Measurements from ENCODE around the gene DDX56. TPM values are rescaled to one million over a fixed set of nuclear protein-coding genes. Genes with fewer than 3 reads are reported as not detected.

The DDX56 gene
- total RNA-seq, 1 experiment from 2014 or later, result 182 TPM

DNA sequence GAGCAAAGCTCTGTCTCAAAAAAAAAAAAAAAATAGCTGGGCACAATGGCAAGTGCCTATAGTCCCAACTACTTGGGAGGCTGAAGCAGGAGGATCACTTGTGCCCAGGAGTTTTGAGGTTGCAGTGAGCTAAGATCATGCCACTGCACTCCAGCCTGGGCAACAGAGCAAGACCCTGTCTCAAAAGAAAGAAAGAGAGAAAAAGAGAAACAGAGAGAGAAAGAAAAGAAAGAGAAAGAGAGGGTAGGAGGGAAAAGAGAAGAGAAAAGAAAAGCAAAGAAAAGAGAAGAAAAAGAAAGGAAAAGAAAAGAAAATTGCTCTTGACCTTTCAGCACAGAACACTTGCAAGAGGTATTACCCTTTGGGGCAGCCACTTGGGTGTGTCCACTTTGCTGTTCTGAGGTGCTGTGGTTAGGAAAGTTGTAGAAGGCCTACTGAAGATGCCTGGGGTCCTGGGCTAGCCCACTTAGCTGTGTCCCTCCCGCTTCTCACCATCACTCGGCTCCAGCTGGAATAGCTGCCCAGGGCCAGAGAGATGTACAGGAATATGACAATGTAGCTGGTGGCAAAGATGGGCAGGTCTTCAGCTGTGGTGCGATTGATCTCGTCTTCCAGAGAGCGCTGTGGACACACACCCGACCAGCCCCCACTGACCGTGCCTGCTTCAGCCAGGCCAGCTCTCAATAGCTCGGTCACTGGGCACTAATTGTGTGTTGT, 38.2 kb downstream of the DDX56 start:
- DNase-seq (ENCODE audit: low spot score), result no peak

DNA sequence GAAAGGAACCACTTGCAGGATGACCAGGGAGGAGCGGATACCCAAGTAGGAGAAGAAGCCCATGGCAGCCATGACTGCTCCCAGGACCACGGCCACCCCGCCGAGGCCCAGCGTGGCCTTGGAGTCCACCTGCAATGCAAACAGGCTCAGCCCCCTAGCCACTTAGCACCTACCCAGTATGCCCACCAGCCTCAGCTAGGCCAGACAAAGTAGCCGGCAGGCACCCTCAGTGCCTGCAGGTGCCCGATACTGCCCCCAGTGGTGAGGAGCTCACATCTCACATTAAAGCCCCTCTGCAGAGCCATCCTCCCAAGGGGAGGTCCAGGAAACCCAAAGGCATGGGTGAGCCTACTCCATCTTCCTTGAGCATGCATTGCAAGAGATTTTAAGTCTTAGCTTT, 39.2 kb downstream of the DDX56 start:
- peak; percentile 73 for DNase-seq (ENCODE audit: low spot score)

GRCh38 chr7:44534087-44534486, 39.6 kb downstream of the DDX56 start:
- DNase-seq (ENCODE audit: low spot score), result no peak

DNA sequence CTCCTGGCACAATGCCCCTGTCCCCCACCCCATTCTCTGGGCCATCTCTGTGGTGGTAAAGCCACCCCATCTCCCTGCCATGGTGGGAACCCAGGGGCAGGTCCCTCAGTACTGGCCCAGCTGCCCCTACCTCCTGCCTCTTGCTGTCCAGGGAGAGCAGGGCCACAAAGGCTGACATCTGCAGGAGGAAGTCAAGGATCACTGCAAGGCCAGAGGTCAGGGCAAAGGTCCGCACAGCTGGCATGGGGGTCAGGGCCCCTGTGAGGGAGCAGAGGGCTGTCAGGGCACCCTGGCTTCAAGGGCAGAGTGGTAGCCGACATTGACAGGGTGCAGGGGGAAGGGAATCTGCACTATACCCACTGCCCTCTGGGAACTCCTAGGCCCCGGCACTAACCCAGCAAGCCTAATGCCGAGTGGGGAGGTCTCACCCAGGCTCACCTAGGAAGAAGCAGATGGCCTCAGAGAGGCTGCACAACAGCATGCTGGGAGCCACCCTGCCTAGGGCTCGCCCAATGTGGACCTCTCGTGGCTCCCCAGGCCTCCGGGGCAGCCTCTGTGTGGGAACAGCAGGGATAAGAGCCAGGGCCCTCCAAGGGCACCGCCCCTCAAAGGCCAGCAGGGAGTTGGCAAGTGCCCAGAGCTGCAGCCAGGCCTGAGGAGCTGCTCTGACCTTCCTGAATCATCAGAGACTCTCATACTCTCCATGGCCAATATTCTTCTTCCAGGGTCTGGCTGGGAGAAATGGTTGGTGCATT, 40.2 kb downstream of the DDX56 start:
- no peak for DNase-seq (ENCODE audit: low spot score)

DNA sequence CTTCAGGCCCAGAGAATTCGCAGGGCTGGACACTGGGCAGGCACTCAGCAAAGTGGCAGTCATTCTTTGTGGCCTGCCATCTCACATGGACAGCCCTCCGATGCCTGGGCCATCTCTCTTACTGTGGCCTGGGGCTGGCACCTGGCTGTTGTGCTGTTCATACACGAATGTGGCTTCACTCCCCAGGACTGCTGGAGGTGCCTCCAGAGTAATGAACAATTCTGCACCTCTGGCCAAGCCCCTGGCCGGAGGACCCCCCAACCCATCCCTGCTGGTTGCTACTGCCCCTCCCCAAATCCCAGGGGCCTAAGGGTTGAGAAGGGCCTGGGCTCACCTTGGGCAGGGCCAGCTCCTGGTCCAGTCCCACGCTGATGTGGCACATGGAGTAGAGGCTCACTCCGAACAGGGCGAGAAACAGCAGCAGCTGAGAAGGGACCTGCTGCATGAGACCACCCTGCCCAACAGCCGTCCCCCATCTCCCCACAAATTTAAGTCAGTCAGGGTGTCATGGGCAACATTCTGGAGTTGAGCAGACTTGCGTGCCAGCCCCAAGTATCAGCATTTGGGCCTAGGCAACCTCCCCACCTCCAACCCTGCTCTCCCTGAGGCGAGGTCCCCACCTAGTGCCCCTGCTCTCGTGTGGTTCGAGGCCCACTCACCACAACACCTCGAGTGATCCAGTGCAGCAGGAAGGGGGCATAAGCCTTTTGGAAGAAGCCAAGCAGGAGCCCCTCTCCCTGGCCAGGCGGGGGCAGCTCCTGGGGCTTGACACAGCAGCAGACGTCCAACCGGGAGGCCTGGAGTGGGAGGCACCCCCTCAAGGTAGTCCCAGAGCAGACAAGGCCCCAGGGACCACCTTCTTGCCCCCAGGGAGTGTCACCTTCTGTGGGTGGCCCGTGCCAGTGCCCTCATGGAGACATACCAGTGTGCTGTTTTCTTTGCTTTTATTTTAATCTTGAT, 42.0 kb downstream of the DDX56 start:
- no peak for DNase-seq (ENCODE audit: low spot score)

DNA sequence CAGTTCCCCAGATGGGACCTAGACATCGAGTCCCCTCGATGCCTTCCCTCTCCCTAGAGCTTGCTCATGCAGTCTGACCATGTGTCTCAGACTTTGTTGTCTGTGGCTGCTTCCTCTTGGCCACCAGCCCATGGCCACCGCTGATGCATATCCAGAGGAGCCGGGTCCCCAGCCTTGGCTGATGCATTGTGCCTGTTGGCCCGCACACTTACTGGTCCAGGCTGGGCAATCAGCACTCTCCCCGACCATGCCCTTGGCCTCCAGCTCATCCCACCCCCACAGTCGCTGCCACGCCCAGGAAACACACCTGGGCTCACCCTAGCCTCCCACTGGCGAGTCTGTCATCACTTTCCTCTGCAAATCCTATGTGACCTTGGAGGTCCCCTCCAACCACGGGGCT, 42.7 kb downstream of the DDX56 start:
- no peak for DNase-seq (ENCODE audit: low spot score)

GRCh38 chr7:44524811-44525388, 48.8 kb downstream of the DDX56 start:
- DNase-seq (ENCODE audit: low spot score), result no peak

GRCh38 chr7:44522315-44522714, 51.4 kb downstream of the DDX56 start:
- no peak for DNase-seq (ENCODE audit: low spot score)

DNA sequence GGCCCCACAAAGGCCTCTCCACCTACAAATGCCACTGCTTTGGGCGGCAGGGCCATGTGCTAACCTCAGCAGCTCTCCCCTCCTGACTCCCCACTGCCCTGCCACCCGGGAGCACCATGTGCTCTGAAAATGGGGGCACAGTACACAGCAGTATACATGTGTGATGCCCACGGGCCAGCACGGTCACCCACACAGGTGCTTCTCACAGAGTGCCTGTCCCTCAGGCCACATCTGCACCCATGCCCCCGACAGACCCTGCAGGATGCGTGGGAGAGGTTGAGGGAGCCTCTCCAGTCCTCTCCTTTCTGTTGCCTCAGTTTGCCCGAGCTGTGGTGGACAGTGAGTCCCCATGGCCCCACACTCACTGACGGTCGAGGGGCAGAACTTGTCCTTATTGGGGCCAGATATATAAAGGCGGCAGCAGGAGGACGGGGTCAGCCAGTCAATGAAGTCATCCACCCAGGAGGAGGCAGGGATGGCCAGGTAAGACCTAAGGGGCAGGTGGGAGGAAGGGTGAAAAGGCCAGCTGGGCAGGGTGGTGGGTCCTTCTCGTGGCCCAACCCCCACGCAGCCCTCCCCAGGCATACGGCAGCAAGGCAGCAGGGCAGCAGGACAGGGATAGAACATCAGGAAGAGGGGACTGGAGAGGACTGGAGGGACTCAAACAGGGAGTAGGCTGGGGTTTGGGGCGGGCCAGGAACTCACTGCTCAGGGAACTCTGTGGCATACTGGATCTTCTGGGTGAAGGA, 52.2 kb downstream of the DDX56 start:
- DNase-seq (ENCODE audit: low spot score), result no peak

- DNase-seq (ENCODE audit: low spot score), result no peak
Observed at GRCh38 chr7:44520574-44520973, 53.1 kb downstream of the DDX56 start.

DNA sequence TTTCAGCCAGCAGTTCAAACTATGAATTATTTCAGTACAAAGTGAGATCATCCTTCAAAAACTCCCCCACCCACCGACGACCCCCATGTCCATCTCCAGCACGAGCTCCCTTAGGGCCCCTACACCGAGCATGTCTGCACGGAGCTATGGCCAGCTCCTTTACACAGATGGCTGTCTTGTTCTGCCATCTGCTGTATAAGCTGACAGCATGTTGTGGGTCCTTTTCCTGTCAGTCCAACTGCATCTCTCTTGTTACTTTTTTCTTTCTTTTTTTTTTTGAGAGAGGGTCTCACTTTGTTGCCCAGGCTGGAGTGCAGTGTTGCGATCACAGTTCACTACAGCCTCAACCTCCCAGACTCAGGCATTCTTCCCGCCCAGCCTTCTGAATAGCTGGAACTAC, 54.2 kb downstream of the DDX56 start:
- DNase-seq (ENCODE audit: low spot score), result no peak

- DNase-seq (ENCODE audit: low spot score), result no peak
Observed at GRCh38 chr7:44518761-44519160, 54.9 kb downstream of the DDX56 start.

DNA sequence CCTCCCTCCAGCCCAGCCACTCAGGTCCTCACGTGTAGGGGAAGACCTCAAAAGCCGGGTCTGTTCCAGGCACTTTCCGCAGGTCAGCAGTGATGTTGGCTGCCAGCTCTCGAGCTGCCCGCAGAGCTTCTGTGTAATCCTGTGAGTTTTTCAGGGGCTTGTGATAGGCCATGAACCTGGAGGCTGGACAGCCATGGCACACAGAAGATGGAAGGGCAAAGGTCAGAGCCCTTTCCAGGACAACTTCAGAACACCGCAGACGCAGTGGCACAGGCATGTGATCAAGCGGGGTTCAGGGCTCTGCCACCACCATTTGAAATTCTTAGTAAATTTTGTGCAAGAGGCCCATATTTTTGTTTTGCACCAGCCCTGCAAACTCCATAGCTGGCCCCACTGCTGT, 56.5 kb downstream of the DDX56 start:
- no peak for DNase-seq (ENCODE audit: low spot score)

Other genes with a start within 250 kb of the DDX56 start
- 0.06 TPM in 1 of 2 replicates, not detected in the other for gene CAMK2B, start 248.3 kb downstream of the DDX56 start, total RNA-seq (2014; rRNA removed; shearing (Covaris generic))
- gene NUDCD3, start 83.2 kb downstream of the DDX56 start, total RNA-seq (2014; rRNA removed; shearing (Covaris generic)), result 81.1 and 99.4 TPM in 2 replicates
- gene NPC1L1, start 32.6 kb downstream of the DDX56 start, total RNA-seq (2014; rRNA removed; shearing (Covaris generic)), result 0.10 TPM in 1 of 2 replicates, not detected in the other
- gene TMED4, start 8.3 kb upstream of the DDX56 start, total RNA-seq (2014; rRNA removed; shearing (Covaris generic)), result 289 and 353 TPM in 2 replicates
- 67.1 and 93.7 TPM in 2 replicates for gene OGDH, start 32.7 kb upstream of the DDX56 start, total RNA-seq (2014; rRNA removed; shearing (Covaris generic))
- 3.9 and 4.6 TPM in 2 replicates for gene ZMIZ2, start 174.9 kb upstream of the DDX56 start, total RNA-seq (2014; rRNA removed; shearing (Covaris generic))
- gene PPIA, start 222.8 kb upstream of the DDX56 start, total RNA-seq (2014; rRNA removed; shearing (Covaris generic)), result 13,857 and 15,820 TPM in 2 replicates